ENCODE results near the gene TEX28.

DNA sequence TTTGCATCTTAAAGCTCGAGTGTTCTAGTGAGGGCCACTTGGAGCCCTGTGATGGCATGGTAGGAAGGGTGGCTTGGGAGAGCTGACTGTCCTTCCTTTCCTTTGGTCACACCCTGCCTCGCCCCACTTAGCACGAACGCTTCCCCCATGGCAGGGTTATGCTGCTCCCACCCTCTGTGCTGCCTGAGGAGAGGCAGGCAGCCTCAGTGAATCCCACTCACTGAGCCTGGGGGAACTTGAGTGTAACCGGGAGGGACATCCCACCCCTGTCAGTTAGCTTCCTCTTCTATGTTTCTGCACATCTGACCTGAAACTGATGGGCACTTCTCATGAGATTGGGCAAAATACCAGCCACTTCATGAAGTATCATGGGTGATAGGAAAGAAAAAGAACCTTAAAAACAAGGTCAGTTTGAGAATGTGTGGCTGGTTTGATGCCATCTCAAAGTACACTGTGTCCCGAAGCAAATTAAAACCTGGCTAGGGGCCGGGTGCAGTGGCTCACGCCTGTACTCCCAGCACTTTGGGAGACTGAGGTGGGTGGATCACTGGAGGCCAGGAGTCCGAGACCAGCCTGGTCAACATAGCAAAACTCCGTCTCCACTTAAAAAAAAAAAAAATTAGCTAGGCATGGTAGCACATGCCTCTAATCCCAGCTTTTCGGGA, 10.7 kb upstream of the TEX28 start:
- TF ChIP-seq RAD21 (IDR thresholded peaks at IDR 0.05; ENCODE audit: low read depth) (no peak), EP300 (IDR thresholded peaks at IDR 0.05; ENCODE audit: borderline replicate concordance) (no peak), REST (IDR thresholded peaks at IDR 0.05; ENCODE audit: low read depth) (no peak), TAF1 (IDR thresholded peaks at IDR 0.05; ENCODE audit: low read depth) (no peak), TCF12 (IDR thresholded peaks at IDR 0.05; ENCODE audit: low read depth) (no peak), CREB1 (IDR thresholded peaks at IDR 0.05; ENCODE audit: low read depth) (no peak), EGR1 (IDR thresholded peaks at IDR 0.05) (no peak), ZBTB7A (IDR thresholded peaks at IDR 0.05; ENCODE audit: low read depth) (no peak), FOXM1 (IDR thresholded peaks at IDR 0.05; ENCODE audit: borderline replicate concordance, low read depth) (no peak), CEBPB (IDR thresholded peaks at IDR 0.05) (no peak), MAX (IDR thresholded peaks at IDR 0.05) (no peak)
- TF ChIP-seq, protein P1, sequence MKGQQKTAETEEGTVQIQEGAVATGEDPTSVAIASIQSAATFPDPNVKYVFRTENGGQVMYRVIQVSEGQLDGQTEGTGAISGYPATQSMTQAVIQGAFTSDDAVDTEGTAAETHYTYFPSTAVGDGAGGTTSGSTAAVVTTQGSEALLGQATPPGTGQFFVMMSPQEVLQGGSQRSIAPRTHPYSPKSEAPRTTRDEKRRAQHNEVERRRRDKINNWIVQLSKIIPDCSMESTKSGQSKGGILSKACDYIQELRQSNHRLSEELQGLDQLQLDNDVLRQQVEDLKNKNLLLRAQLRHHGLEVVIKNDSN (IDR thresholded peaks at IDR 0.05), result no peak

Data from Ishikawa (cell line).